ENCODE measurements around the gene DLG4. TPM values are rescaled to one million over a fixed set of nuclear protein-coding genes. Genes with fewer than 3 reads are reported as not detected.

The DLG4 gene
- total and polyA plus RNA-seq, 2 donors (not counting 1 experiment from before 2014, with no cell fraction given), result 2.0 to 12.5 TPM

GRCh38 chr17:7253082-7253481 is 33.4 kb upstream of the DLG4 start:
- H3K4me1 Mint-ChIP-seq, result peaks cover 43% of the 10 kb centered on the region
- H3K9me3 Mint-ChIP-seq (ENCODE audit: insufficient read depth), result no peaks in the 10 kb centered on the region
- Histone ChIP-seq H3K4me1 (ENCODE audit: control insufficient read depth in 2 of 2, insufficient read depth in 2 of 2, low read length in 2 of 2) (peaks cover 30 to 33% of the 10 kb centered on the region in 2 donors), H2AFZ (ENCODE audit: insufficient read depth, low read depth, low read length, poor library complexity, severe bottlenecking) (peak overlapping the region; percentile 86), H3K9me3 (ENCODE audit: control extremely low read depth in 1 of 3, control insufficient read depth in 2 of 3, insufficient read depth in 1 of 3, low read length in 2 of 3) (no peaks in the 10 kb centered on the region), H3K27ac (ENCODE audit: low read length in 2 of 2) (peak overlapping the region; percentile 98 to 100), H3K9ac (ENCODE audit: low read length) (peak overlapping the region; percentile 94), H3K4me2 (replicated peaks; ENCODE audit: low read depth, low read length, poor library complexity, severe bottlenecking) (peak overlapping the region; percentile 99), H3K27me3 (replicated peaks in 1 of 4; ENCODE audit: control extremely low read depth in 1 of 4, control insufficient read depth in 3 of 4, insufficient read depth in 4 of 4, low read length in 3 of 4) (no peaks in the 10 kb centered on the region), H3K79me2 (ENCODE audit: control insufficient read depth, insufficient read depth, low read length) (peaks cover 46% of the 10 kb centered on the region), H3K4me3 (ENCODE audit: control extremely low read depth in 1 of 5, extremely low read depth in 1 of 5, insufficient read depth in 1 of 5, low read depth in 2 of 5, low read length in 4 of 5) (peak overlapping the region; percentile 69 to 90 (median 78)), H3K36me3 (replicated peaks in 1 of 2; ENCODE audit: control extremely low read depth in 1 of 2, control insufficient read depth in 1 of 2, extremely low read depth in 1 of 2, insufficient read depth in 2 of 2, low read length in 1 of 2) (peaks cover 6 to 35% of the 10 kb centered on the region in 2 experiments), H4K20me1 (ENCODE audit: control insufficient read depth, insufficient read depth, low read length, poor library complexity, severe bottlenecking) (peaks cover 11% of the 10 kb centered on the region)
- no peak for ATAC-seq (ENCODE audit: low read depth)
- intact Hi-C loops (cut with micrococcal nuclease), result loop anchor here (5.0 kb wide), 2 partner anchors 434 to 604 kb away; partner anchors contain the start of genes CYB5D1, NAA38, TMEM88 and TP53
- H3K27me3 Mint-ChIP-seq, result no peaks in the 10 kb centered on the region
- TF ChIP-seq EZH2 (IDR thresholded peaks at IDR 0.05; ENCODE audit: borderline replicate concordance, insufficient read depth, low read depth, low read length, poor library complexity, severe bottlenecking) (no peak), CTCF (IDR thresholded peaks at IDR 0.05) (no peak)
- ChIA-PET CTCF (no interaction called here), POLR2A (no interaction called here)
- no peak for DNase-seq
- WGBS (ENCODE audit: insufficient coverage), result 87% methylated on average over 3 of the region's 5 CpGs
- H3K27ac Mint-ChIP-seq, result peak overlapping the region; percentile 100
- peak overlapping the region; percentile 98 for H3K4me3 Mint-ChIP-seq

Measured in B cell (primary cell).